H1 (cell line): ENCODE data around the gene PLEK. TPM values are rescaled to one million over a fixed set of nuclear protein-coding genes. Genes with fewer than 3 reads are reported as not detected.

Experiments used
- CBX8 ChIP-seq: fragments of 300-800, 300-1000 bp; sonication (generic); IDR thresholded peaks from 2 replicates; pipeline ENCODE4 v1.7.1; 2016; ENCODE audit warnings: low read depth, low read length, borderline replicate concordance
- KDM5A ChIP-seq: fragments of 200-600 bp; IDR thresholded peaks from 2 replicates; pipeline ENCODE4 v1.7.1; 2012; ENCODE audit warnings: mild to moderate bottlenecking, low read length, inconsistent platforms, mixed read lengths
- polyA plus RNA-seq, 7 experiments: library from polyadenylated mRNA; depleted of rRNA in 3 of 7; stranded (reverse) in 5 of 7; unstranded in 2 of 7; fragments of >200 nt in 5 of 7; fragments of 200-250 nt in 2 of 7; gene quantifications; 1 replicate in 5 of 7; 2 replicates in 1 of 7; 4 replicates in 1 of 7; pipeline versions ENCODE4 v1.2.1 to v1.2.3, GENCODE V29; 2011 to 2013; ENCODE audit warnings: missing spikeins in 2 of 7, mixed read lengths in 2 of 7
- total RNA-seq: library from RNA; stranded (reverse); fragmentation: NEBNext Ultra II Directional; extraction: Animal tissue kit (Norgen Biotek cat#: 25700); gene quantifications from 2 replicates; pipeline ENCODE4 v1.2.1, GENCODE V29; 2021
- TF ChIP-seq, protein P1 (sequence below): fragments of 300-600 bp; sonication (generic); IDR thresholded peaks from 2 replicates; pipeline ENCODE4 v1.7.1; 2012; ENCODE audit warnings: low read length, moderate library complexity, mild to moderate bottlenecking, inconsistent platforms; ENCODE audit not compliant: insufficient replicate concordance

PLEK gene
- total and polyA plus RNA-seq, 2 of the 8 experiments (the other 6 are each of a cell fraction or from before 2014, with no cell fraction given): not detected

DNA sequence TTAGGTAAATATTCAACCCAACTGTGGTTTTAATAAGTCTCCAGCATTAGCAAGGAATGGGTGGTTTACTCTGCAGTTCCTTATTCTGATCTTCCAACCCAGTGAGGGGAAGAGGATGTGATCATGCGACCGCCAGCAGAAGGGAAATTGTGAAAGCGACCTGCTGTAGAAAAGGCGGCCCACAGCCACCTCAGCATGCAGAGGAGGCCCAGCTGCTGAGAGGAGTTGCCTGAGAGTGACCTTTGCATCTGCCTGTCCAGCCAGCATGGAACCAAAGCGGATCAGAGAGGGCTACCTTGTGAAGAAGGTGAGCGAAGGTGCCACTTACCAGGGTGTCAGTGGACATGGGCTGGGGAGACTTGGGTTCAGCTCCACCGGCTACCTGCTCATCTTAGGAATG, at the start of gene PLEK (continued):
- TF ChIP-seq, protein P1, sequence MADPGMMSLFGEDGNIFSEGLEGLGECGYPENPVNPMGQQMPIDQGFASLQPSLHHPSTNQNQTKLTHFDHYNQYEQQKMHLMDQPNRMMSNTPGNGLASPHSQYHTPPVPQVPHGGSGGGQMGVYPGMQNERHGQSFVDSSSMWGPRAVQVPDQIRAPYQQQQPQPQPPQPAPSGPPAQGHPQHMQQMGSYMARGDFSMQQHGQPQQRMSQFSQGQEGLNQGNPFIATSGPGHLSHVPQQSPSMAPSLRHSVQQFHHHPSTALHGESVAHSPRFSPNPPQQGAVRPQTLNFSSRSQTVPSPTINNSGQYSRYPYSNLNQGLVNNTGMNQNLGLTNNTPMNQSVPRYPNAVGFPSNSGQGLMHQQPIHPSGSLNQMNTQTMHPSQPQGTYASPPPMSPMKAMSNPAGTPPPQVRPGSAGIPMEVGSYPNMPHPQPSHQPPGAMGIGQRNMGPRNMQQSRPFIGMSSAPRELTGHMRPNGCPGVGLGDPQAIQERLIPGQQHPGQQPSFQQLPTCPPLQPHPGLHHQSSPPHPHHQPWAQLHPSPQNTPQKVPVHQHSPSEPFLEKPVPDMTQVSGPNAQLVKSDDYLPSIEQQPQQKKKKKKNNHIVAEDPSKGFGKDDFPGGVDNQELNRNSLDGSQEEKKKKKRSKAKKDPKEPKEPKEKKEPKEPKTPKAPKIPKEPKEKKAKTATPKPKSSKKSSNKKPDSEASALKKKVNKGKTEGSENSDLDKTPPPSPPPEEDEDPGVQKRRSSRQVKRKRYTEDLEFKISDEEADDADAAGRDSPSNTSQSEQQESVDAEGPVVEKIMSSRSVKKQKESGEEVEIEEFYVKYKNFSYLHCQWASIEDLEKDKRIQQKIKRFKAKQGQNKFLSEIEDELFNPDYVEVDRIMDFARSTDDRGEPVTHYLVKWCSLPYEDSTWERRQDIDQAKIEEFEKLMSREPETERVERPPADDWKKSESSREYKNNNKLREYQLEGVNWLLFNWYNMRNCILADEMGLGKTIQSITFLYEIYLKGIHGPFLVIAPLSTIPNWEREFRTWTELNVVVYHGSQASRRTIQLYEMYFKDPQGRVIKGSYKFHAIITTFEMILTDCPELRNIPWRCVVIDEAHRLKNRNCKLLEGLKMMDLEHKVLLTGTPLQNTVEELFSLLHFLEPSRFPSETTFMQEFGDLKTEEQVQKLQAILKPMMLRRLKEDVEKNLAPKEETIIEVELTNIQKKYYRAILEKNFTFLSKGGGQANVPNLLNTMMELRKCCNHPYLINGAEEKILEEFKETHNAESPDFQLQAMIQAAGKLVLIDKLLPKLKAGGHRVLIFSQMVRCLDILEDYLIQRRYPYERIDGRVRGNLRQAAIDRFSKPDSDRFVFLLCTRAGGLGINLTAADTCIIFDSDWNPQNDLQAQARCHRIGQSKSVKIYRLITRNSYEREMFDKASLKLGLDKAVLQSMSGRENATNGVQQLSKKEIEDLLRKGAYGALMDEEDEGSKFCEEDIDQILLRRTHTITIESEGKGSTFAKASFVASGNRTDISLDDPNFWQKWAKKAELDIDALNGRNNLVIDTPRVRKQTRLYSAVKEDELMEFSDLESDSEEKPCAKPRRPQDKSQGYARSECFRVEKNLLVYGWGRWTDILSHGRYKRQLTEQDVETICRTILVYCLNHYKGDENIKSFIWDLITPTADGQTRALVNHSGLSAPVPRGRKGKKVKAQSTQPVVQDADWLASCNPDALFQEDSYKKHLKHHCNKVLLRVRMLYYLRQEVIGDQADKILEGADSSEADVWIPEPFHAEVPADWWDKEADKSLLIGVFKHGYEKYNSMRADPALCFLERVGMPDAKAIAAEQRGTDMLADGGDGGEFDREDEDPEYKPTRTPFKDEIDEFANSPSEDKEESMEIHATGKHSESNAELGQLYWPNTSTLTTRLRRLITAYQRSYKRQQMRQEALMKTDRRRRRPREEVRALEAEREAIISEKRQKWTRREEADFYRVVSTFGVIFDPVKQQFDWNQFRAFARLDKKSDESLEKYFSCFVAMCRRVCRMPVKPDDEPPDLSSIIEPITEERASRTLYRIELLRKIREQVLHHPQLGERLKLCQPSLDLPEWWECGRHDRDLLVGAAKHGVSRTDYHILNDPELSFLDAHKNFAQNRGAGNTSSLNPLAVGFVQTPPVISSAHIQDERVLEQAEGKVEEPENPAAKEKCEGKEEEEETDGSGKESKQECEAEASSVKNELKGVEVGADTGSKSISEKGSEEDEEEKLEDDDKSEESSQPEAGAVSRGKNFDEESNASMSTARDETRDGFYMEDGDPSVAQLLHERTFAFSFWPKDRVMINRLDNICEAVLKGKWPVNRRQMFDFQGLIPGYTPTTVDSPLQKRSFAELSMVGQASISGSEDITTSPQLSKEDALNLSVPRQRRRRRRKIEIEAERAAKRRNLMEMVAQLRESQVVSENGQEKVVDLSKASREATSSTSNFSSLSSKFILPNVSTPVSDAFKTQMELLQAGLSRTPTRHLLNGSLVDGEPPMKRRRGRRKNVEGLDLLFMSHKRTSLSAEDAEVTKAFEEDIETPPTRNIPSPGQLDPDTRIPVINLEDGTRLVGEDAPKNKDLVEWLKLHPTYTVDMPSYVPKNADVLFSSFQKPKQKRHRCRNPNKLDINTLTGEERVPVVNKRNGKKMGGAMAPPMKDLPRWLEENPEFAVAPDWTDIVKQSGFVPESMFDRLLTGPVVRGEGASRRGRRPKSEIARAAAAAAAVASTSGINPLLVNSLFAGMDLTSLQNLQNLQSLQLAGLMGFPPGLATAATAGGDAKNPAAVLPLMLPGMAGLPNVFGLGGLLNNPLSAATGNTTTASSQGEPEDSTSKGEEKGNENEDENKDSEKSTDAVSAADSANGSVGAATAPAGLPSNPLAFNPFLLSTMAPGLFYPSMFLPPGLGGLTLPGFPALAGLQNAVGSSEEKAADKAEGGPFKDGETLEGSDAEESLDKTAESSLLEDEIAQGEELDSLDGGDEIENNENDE: no peak
- TF ChIP-seq CBX8 (no peak), KDM5A (no peak)
